GM12878 (cell line): Measurements from ENCODE around the gene KHDRBS2. TPM values are rescaled to one million over a fixed set of nuclear protein-coding genes. Genes with fewer than 3 reads are reported as not detected.

Experiments used
- ATAC-seq: fragments of 200-7000 bp; cut with Tn5 transposase; 3 replicates; pipeline ENCODE4 v1.9.1; 2020; ENCODE audit warnings: mild to moderate bottlenecking, moderate library complexity
- BruUV-seq: library from RNA; stranded (reverse); fragments of 400-500 nt; replicated peaks from 2 replicates; lab custom pipeline; 2021; lab: Mats Ljungman, UMichigan
- CTCF ChIA-PET: fragments of 300-600 bp; sonication (Branson Sonifier 250); formaldehyde crosslinking; extraction: SDS; loops from one replicate; lab custom pipeline; 2021; ENCODE audit warnings: inconsistent platforms; lab: Yijun Ruan, JAX
- POLR2A ChIA-PET: fragments of 350-600 bp; formaldehyde crosslinking; extraction: SDS; loops from one replicate; lab custom pipeline; 2021; ENCODE audit warnings: inconsistent platforms; lab: Charles Lee
- RAD21 ChIA-PET: fragments of 300-600 bp; sonication (Branson Sonifier 250); formaldehyde crosslinking; loops from one replicate; lab custom pipeline; 2023; ENCODE audit warnings: antibody characterized with exemption; ENCODE audit not compliant: unreplicated experiment; lab: Charles Lee
- SMC1A ChIA-PET: fragments of 300-600 bp; sonication (Branson Sonifier 250); formaldehyde crosslinking; loops from one replicate; lab custom pipeline; 2023; ENCODE audit not compliant: unreplicated experiment, uncharacterized antibody; lab: Charles Lee
- DNase-seq: peaks from one replicate; pipeline ENCODE4 v3.0.0-alpha.2; 2011; ENCODE audit warnings: low read depth, low spot score
- FAIRE-seq: peaks from 3 replicates; lab custom pipeline; 2011; peaks lifted over from hg19 to GRCh38; lab: Jason Lieb, UNC
- H2AFZ ChIP-seq: 2 replicates; pipeline ENCODE4 v1.6.0; 2011; ENCODE audit warnings: low read depth, low read length, control low read depth; ENCODE audit not compliant: control insufficient read depth
- H3K27ac ChIP-seq: 2 replicates; pipeline ENCODE4 v1.5.1; 2011; ENCODE audit warnings: control low read depth; ENCODE audit not compliant: control insufficient read depth, insufficient read depth
- H3K27me3 ChIP-seq, 2 experiments: replicated peaks in 1 of 2; 2 replicates each; pipeline versions ENCODE4 v1.6.0 to v1.6.1; 2011; ENCODE audit warnings: low read length in 1 of 2; ENCODE audit not compliant: control insufficient read depth in 2 of 2, insufficient read depth in 2 of 2
- H3K36me3 ChIP-seq, 2 experiments: 2 replicates each; pipeline ENCODE4 v1.5.1; 2011; ENCODE audit warnings: low read length in 1 of 2; ENCODE audit not compliant: control insufficient read depth in 2 of 2, insufficient read depth in 2 of 2
- H3K4me1 ChIP-seq: 2 replicates; pipeline ENCODE4 v1.6.1; 2011; ENCODE audit warnings: mild to moderate bottlenecking, low read length, moderate library complexity, mixed read lengths; ENCODE audit not compliant: control insufficient read depth, insufficient read depth
- H3K4me2 ChIP-seq: 2 replicates; pipeline ENCODE4 v1.6.0; 2011; ENCODE audit warnings: control low read depth; ENCODE audit not compliant: control insufficient read depth, insufficient read depth
- H3K4me3 ChIP-seq: fragments of 200-600 bp; sonication (generic); 2 replicates; pipeline ENCODE4 v1.5.1; 2016
- H3K79me2 ChIP-seq: 2 replicates; pipeline ENCODE4 v1.6.0; 2011; ENCODE audit warnings: low read length; ENCODE audit not compliant: control insufficient read depth, insufficient read depth
- H3K9ac ChIP-seq: 2 replicates; pipeline ENCODE4 v1.8.0; 2011; ENCODE audit warnings: low read length, control low read depth, mixed read lengths; ENCODE audit not compliant: control insufficient read depth, insufficient read depth
- H3K9me3 ChIP-seq: replicated peaks from 3 replicates; pipeline ENCODE4 v1.5.1; 2011; ENCODE audit warnings: mild to moderate bottlenecking, low read length; ENCODE audit not compliant: control insufficient read depth, insufficient read depth
- H4K20me1 ChIP-seq: 2 replicates; pipeline ENCODE4 v1.6.0; 2011; ENCODE audit not compliant: control insufficient read depth, insufficient read depth
- CEBPB ChIP-seq, 2 experiments: fragments of 150-350 bp in 1 of 2; IDR thresholded peaks; 2 replicates each; pipeline ENCODE4 v1.6.1; 2012 to 2014; ENCODE audit warnings: low read depth in 2 of 2, low read length in 2 of 2, borderline replicate concordance in 1 of 2, inconsistent platforms in 1 of 2
- CEBPZ ChIP-seq: fragments of 150-350 bp; IDR thresholded peaks from 2 replicates; pipeline ENCODE4 v1.6.1; 2016; ENCODE audit warnings: low read depth, low read length
- CHD2 ChIP-seq: IDR thresholded peaks from 2 replicates; pipeline ENCODE4 v1.6.1; 2011; ENCODE audit warnings: low read depth, low read length, improper control_type of control experiment, borderline replicate concordance
- FOS ChIP-seq: IDR thresholded peaks from 3 replicates; pipeline ENCODE4 v1.6.1; 2011; ENCODE audit warnings: borderline replicate concordance; ENCODE audit not compliant: insufficient read length; ENCODE audit errors: extremely low read depth
- IRF4 ChIP-seq: IDR thresholded peaks from 2 replicates; pipeline ENCODE4 v1.6.1; 2011; ENCODE audit warnings: low read depth, low read length
- KLF5 ChIP-seq: fragments of 450-650 bp; IDR thresholded peaks from 2 replicates; pipeline ENCODE4 v1.6.1; 2014; ENCODE audit warnings: mild to moderate bottlenecking; ENCODE audit not compliant: partially characterized antibody
- LARP7 ChIP-seq: fragments of 450-650 bp; IDR thresholded peaks from 2 replicates; pipeline ENCODE4 v1.6.1; 2017; ENCODE audit warnings: mild to moderate bottlenecking
- MYB ChIP-seq: fragments of 150-350 bp; IDR thresholded peaks from 2 replicates; pipeline ENCODE4 v1.6.1; 2014; ENCODE audit warnings: mild to moderate bottlenecking, low read depth, low read length, borderline replicate concordance
- SRF ChIP-seq, 2 experiments: IDR thresholded peaks; 2 replicates each; pipeline ENCODE4 v1.6.1; 2011; ENCODE audit warnings: low read depth in 2 of 2, low read length in 2 of 2, mild to moderate bottlenecking in 1 of 2, moderate library complexity in 1 of 2
- TARDBP ChIP-seq: IDR thresholded peaks from 2 replicates; pipeline ENCODE4 v1.6.1; 2016; ENCODE audit warnings: borderline replicate concordance
- WRNIP1 ChIP-seq: IDR thresholded peaks from 2 replicates; pipeline ENCODE4 v1.6.1; 2011; ENCODE audit warnings: low read depth, low read length, improper control_type of control experiment, borderline replicate concordance
- YY1 ChIP-seq: IDR thresholded peaks from 2 replicates; pipeline ENCODE4 v1.6.1; 2011; ENCODE audit warnings: low read depth, mild to moderate bottlenecking, low read length
- ZNF207 ChIP-seq: fragments of 450-650 bp; IDR thresholded peaks from 2 replicates; pipeline ENCODE4 v1.6.1; 2014; ENCODE audit warnings: antibody characterized with exemption, mild to moderate bottlenecking, borderline replicate concordance
- WGBS: methylation state at CpG from one replicate; pipeline ENCODE4 v1.1.6; 2016; ENCODE audit warnings: low lambda C conversion rate; ENCODE audit not compliant: insufficient replicate concordance, insufficient coverage; ENCODE audit errors: missing lambda C conversion rate; 5-methylcytosine and 5-hydroxymethylcytosine counted together
- in situ Hi-C: fragments of 300-500 bp; cut with MboI; formaldehyde crosslinking; loops from 9 replicates; pipeline ENCODE4 v1.14.3; 2018; ENCODE audit warnings: mixed read lengths
- intact Hi-C: fragments of 100-400 bp; cut with micrococcal nuclease; formaldehyde crosslinking; loops from one replicate; pipeline ENCODE4 v1.14.2; 2022; ENCODE audit not compliant: unreplicated experiment
- polyA plus RNA-seq, 11 experiments: library from polyadenylated mRNA; depleted of rRNA in 4 of 11; unstranded in 6 of 11; stranded (reverse) in 5 of 11; fragments of >200 nt; fragmentation: Nextera tagmentation in 4 of 11; fragmentation: Illumina TruSeq in 1 of 11; extraction: Ambion mirVana in 4 of 11; extraction: Trizol in 1 of 11; gene quantifications; 1 replicate in 1 of 11; 2 replicates in 10 of 11; pipeline versions ENCODE4 v1.2.1 to v1.2.3, GENCODE V29; 2011 to 2016; ENCODE audit warnings: inconsistent platforms in 2 of 11, missing spikeins in 2 of 11, low read depth in 1 of 11
- total RNA-seq, 4 experiments: library from RNA; depleted of rRNA in 3 of 4; stranded (reverse); fragments of >200 nt in 3 of 4; fragmentation: Illumina TruSeq in 1 of 4; extraction: Trizol in 1 of 4; gene quantifications; 2 replicates each; pipeline versions ENCODE4 v1.2.1 to v1.2.3, GENCODE V29; 2013 to 2021

KHDRBS2 gene
- total and polyA plus RNA-seq, 10 of the 15 experiments (the other 5 are each of a cell fraction or from before 2014, with no cell fraction given) = 0.11 to 0.56 TPM; not detected in 8

- Histone ChIP-seq H3K4me1 (no peaks in the 10 kb centered on the region), H3K4me2 (no peak overlapping the region), H3K27ac (no peak overlapping the region), H3K36me3 (no peaks in the 10 kb centered on the region), H3K79me2 (no peaks in the 10 kb centered on the region), H2AFZ (no peak overlapping the region), H3K4me3 (no peak overlapping the region), H3K9ac (no peak overlapping the region), H3K27me3 (no peaks in the 10 kb centered on the region), H4K20me1 (no peaks in the 10 kb centered on the region), H3K9me3 (no peaks in the 10 kb centered on the region)
- no peak for FAIRE-seq
- BruUV-seq = no TSS peak
- ChIA-PET RAD21 (no interaction called here), SMC1A (no interaction called here), CTCF (no interaction called here), POLR2A (no interaction called here)
- no peak for DNase-seq
- WGBS = 18% methylated on average over 3 of the region's 3 CpGs
- intact Hi-C loops = loop anchor here (10.0 kb wide), 1 partner anchor 505 kb away; no protein-coding TSS in a partner anchor
- in situ Hi-C loops = no loop called here
- TF ChIP-seq CHD2 = no peak
- TF ChIP-seq IRF4 = no peak
- TF ChIP-seq FOS = no peak
- no peak for TF ChIP-seq LARP7
- TF ChIP-seq KLF5 = no peak
- no peak for TF ChIP-seq WRNIP1
- no peak for TF ChIP-seq MYB
- TF ChIP-seq CEBPZ = no peak
- no peak for TF ChIP-seq ZNF207
- no peak for TF ChIP-seq CEBPB (IDR thresholded peaks at IDR 0.05; ENCODE audit: borderline replicate concordance in 1 of 2, low read depth in 2 of 2, low read length in 2 of 2)
- TF ChIP-seq SRF (IDR thresholded peaks at IDR 0.05; ENCODE audit: low read depth in 2 of 2, low read length in 2 of 2) = no peak
- no peak for TF ChIP-seq TARDBP
- TF ChIP-seq YY1 = no peak
- no peak; the same call in 1 of the 3 replicates for ATAC-seq
Observed at GRCh38 chr6:62280099-62280498, 5.9 kb downstream of the KHDRBS2 start.
